H1 (cell line): Measurements from ENCODE around the gene SGSM1. TPM values are rescaled to one million over a fixed set of nuclear protein-coding genes. Genes with fewer than 3 reads are reported as not detected.

Experiments
- ASH2L ChIP-seq: fragments of 200-600, 300-600 bp; sonication (generic); IDR thresholded peaks from one replicate; pipeline ENCODE4 v1.7.1; 2017; ENCODE audit warnings: low read length
- ATF3 ChIP-seq: IDR thresholded peaks from 2 replicates; pipeline ENCODE4 v1.6.1; 2011; ENCODE audit warnings: low read depth, mild to moderate bottlenecking, low read length; ENCODE audit not compliant: insufficient read depth
- BCL11A ChIP-seq, 2 experiments: IDR thresholded peaks; one replicate each; pipeline ENCODE4 v1.6.1; 2011; ENCODE audit warnings: low read depth in 2 of 2, low read length in 2 of 2, mild to moderate bottlenecking in 2 of 2
- FOSL1 ChIP-seq: IDR thresholded peaks from 2 replicates; pipeline ENCODE4 v1.6.1; 2011; ENCODE audit warnings: mild to moderate bottlenecking, low read depth, low read length, moderate library complexity; ENCODE audit not compliant: insufficient read depth
- HDAC6 ChIP-seq: IDR thresholded peaks from one replicate; pipeline ENCODE4 v1.7.1; 2012; ENCODE audit warnings: low read depth, mild to moderate bottlenecking, inconsistent platforms, low read length, moderate library complexity
- KDM1A ChIP-seq: fragments of 200-600, 300-600 bp; sonication (generic); IDR thresholded peaks from 2 replicates; pipeline ENCODE4 v1.7.1; 2016; ENCODE audit warnings: mild to moderate bottlenecking, low read length, borderline replicate concordance
- KDM4A ChIP-seq: IDR thresholded peaks from one replicate; pipeline ENCODE4 v1.7.1; 2012; ENCODE audit warnings: low read depth, mild to moderate bottlenecking, moderate library complexity, low read length, inconsistent platforms; ENCODE audit not compliant: severe bottlenecking
- MAX ChIP-seq: IDR thresholded peaks from 2 replicates; pipeline ENCODE4 v1.6.1; 2012; ENCODE audit warnings: inconsistent platforms
- POLR2AphosphoS5 ChIP-seq: IDR thresholded peaks from 2 replicates; pipeline ENCODE4 v1.6.1; 2011; ENCODE audit warnings: low read depth, low read length
- SUZ12 ChIP-seq: fragments of 200-600 bp; sonication (generic); IDR thresholded peaks from 2 replicates; pipeline ENCODE4 v1.6.1; 2012; ENCODE audit warnings: mild to moderate bottlenecking, inconsistent platforms, low read length, moderate library complexity, mixed read lengths
- TEAD4 ChIP-seq: IDR thresholded peaks from 2 replicates; pipeline ENCODE4 v1.6.1; 2012; ENCODE audit warnings: low read depth, low read length, inconsistent platforms, mixed read lengths
- ZNF274 ChIP-seq: IDR thresholded peaks from 2 replicates; pipeline ENCODE4 v1.7.0; 2012; ENCODE audit warnings: low read length, borderline replicate concordance; ENCODE audit errors: extremely low read depth
- polyA plus RNA-seq, 7 experiments: library from polyadenylated mRNA; depleted of rRNA in 3 of 7; stranded (reverse) in 5 of 7; unstranded in 2 of 7; fragments of >200 nt in 5 of 7; fragments of 200-250 nt in 2 of 7; gene quantifications; 1 replicate in 5 of 7; 2 replicates in 1 of 7; 4 replicates in 1 of 7; pipeline versions ENCODE4 v1.2.1 to v1.2.3, GENCODE V29; 2011 to 2013; ENCODE audit warnings: missing spikeins in 2 of 7, mixed read lengths in 2 of 7
- total RNA-seq: library from RNA; stranded (reverse); fragmentation: NEBNext Ultra II Directional; extraction: Animal tissue kit (Norgen Biotek cat#: 25700); gene quantifications from 2 replicates; pipeline ENCODE4 v1.2.1, GENCODE V29; 2021

SGSM1 gene
- total and polyA plus RNA-seq, 2 of the 8 experiments (the other 6 are each of a cell fraction or from before 2014, with no cell fraction given) = 2.8 to 5.2 TPM

- TF ChIP-seq MAX (no peak), SUZ12 (no peak), BCL11A (IDR thresholded peaks at IDR 0.05; ENCODE audit: low read depth in 2 of 2, low read length in 2 of 2) (no peak), TEAD4 (peak; percentile 66; the same call in 1 of the 2 replicates), POLR2AphosphoS5 (no peak), KDM4A (no peak), ASH2L (no peak), ATF3 (no peak), KDM1A (peak; percentile 5; the same call in 1 of the 2 replicates), ZNF274 (no peak), HDAC6 (no peak), FOSL1 (no peak)
Observed at GRCh38 chr22:24803064-24803542, 2.9 kb upstream of the SGSM1 start (continued).
